ENCODE results near the gene OGA.

Gene OGA

GRCh38 chr10:101778151-101778780 is 40.0 kb downstream of the OGA start:
- Histone ChIP-seq H3K27me3 (ENCODE audit: control insufficient read depth, low read length) (peaks cover 35% of the 10 kb centered on the region), H4K20me1 (ENCODE audit: control insufficient read depth, insufficient read depth, low read depth, low read length) (no peaks in the 10 kb centered on the region)

GRCh38 chr10:101777619-101778145 is 40.6 kb downstream of the OGA start:
- H3K4me1 ChIP-seq (ENCODE audit: control insufficient read depth, low read length) = peaks cover 48% of the 10 kb centered on the region

More at GRCh38 chr10:101778151-101778780, 40.0 kb downstream of the OGA start:
- Histone ChIP-seq H3F3A (ENCODE audit: control insufficient read depth, insufficient read depth) (peaks cover 8% of the 10 kb centered on the region), H3K4me3 (ENCODE audit: low read length) (peak overlapping the region; percentile 75), H3K79me2 (ENCODE audit: control insufficient read depth, low read length) (peaks cover 20% of the 10 kb centered on the region), H3K36me3 (ENCODE audit: control insufficient read depth, low read length) (peaks cover 23% of the 10 kb centered on the region), H3K9me3 (ENCODE audit: control insufficient read depth, insufficient read depth, low read length) (no peaks in the 10 kb centered on the region), H3K4me2 (ENCODE audit: low read length) (peak overlapping the region; percentile 97), H3K4me1 (ENCODE audit: control insufficient read depth, low read length) (peaks cover 48% of the 10 kb centered on the region), H3K9me2 (replicated peaks; ENCODE audit: control insufficient read depth, low read length) (no peaks in the 10 kb centered on the region), H3K27ac (ENCODE audit: low read depth, low read length) (no peak overlapping the region)
- TF ChIP-seq, protein P1, sequence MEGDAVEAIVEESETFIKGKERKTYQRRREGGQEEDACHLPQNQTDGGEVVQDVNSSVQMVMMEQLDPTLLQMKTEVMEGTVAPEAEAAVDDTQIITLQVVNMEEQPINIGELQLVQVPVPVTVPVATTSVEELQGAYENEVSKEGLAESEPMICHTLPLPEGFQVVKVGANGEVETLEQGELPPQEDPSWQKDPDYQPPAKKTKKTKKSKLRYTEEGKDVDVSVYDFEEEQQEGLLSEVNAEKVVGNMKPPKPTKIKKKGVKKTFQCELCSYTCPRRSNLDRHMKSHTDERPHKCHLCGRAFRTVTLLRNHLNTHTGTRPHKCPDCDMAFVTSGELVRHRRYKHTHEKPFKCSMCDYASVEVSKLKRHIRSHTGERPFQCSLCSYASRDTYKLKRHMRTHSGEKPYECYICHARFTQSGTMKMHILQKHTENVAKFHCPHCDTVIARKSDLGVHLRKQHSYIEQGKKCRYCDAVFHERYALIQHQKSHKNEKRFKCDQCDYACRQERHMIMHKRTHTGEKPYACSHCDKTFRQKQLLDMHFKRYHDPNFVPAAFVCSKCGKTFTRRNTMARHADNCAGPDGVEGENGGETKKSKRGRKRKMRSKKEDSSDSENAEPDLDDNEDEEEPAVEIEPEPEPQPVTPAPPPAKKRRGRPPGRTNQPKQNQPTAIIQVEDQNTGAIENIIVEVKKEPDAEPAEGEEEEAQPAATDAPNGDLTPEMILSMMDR (IDR thresholded peaks at IDR 0.05; ENCODE audit: low read depth, low read length, poor library complexity, severe bottlenecking) = no peak
- no peak for TF ChIP-seq EZH2phosphoT487 (IDR thresholded peaks at IDR 0.05; ENCODE audit: borderline replicate concordance, low read length)

DNA sequence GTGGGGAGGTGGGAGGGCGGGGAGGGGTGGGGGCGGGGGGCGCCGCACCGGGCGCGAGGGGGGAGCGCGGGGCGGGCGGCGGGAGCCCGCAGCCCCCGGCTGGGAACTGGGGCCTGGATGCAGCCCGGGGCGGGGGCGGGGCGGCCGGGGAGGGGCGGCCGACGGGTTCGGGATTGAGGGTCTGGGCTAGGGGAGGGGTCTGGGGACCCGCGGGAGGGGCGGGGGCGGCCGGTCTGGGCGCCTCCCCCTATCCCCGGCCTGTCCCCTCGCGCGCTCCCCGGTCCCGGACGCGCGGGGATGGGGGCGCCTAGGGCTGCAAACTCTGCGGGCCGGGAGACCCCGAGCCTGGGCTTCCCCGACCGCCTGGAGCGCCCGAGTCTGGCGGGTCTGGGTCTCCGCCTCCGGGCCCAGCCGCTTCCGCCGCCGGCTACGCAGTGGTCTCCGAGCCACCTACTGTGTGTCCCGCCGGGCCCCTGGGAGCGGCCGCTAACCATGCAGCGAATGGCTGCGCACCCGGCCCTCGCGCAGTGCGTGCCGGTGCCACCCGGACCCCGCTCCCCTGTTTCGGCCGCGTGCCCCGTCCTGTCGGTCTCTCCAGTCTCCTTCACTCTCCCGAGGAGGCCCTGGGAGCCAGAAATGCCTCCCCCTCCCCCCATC is 42.0 kb downstream of the OGA start:
- peaks cover 17% of the 10 kb centered on the region for H3K36me3 ChIP-seq (ENCODE audit: control insufficient read depth, low read length)
- H3K4me3 ChIP-seq (ENCODE audit: low read length) = no peak overlapping the region
- H4K20me1 ChIP-seq (ENCODE audit: control insufficient read depth, insufficient read depth, low read depth, low read length) = no peaks in the 10 kb centered on the region
- no peak overlapping the region for H3K27ac ChIP-seq (ENCODE audit: low read depth, low read length)
- H3K9me3 ChIP-seq (ENCODE audit: control insufficient read depth, insufficient read depth, low read length) = no peaks in the 10 kb centered on the region
- TF ChIP-seq, protein P1 (IDR thresholded peaks at IDR 0.05; ENCODE audit: low read depth, low read length, poor library complexity, severe bottlenecking) = no peak
- TF ChIP-seq EZH2phosphoT487 (IDR thresholded peaks at IDR 0.05; ENCODE audit: borderline replicate concordance, low read length) = no peak
- H3K27me3 ChIP-seq (ENCODE audit: control insufficient read depth, low read length) = peaks cover 49% of the 10 kb centered on the region
- peaks cover 3% of the 10 kb centered on the region; the same call in 1 of the 2 replicates for H3K79me2 ChIP-seq (ENCODE audit: control insufficient read depth, low read length)
- H3K4me1 ChIP-seq (ENCODE audit: control insufficient read depth, low read length) = peaks cover 36% of the 10 kb centered on the region
- H3K9me2 ChIP-seq (replicated peaks; ENCODE audit: control insufficient read depth, low read length) = no peaks in the 10 kb centered on the region
- no peak overlapping the region for H3K4me2 ChIP-seq (ENCODE audit: low read length)
- H3F3A ChIP-seq (ENCODE audit: control insufficient read depth, insufficient read depth) = peaks cover 4% of the 10 kb centered on the region

More at GRCh38 chr10:101777619-101778145, 40.6 kb downstream of the OGA start:
- Histone ChIP-seq H3K9me2 (replicated peaks; ENCODE audit: control insufficient read depth, low read length) (no peaks in the 10 kb centered on the region), H4K20me1 (ENCODE audit: control insufficient read depth, insufficient read depth, low read depth, low read length) (no peaks in the 10 kb centered on the region), H3F3A (ENCODE audit: control insufficient read depth, insufficient read depth) (peaks cover 8% of the 10 kb centered on the region), H3K9me3 (ENCODE audit: control insufficient read depth, insufficient read depth, low read length) (no peaks in the 10 kb centered on the region), H3K27ac (ENCODE audit: low read depth, low read length) (no peak overlapping the region), H3K4me2 (ENCODE audit: low read length) (no peak overlapping the region), H3K4me3 (ENCODE audit: low read length) (no peak overlapping the region), H3K36me3 (ENCODE audit: control insufficient read depth, low read length) (peaks cover 23% of the 10 kb centered on the region), H3K79me2 (ENCODE audit: control insufficient read depth, low read length) (peaks cover 15% of the 10 kb centered on the region), H3K27me3 (ENCODE audit: control insufficient read depth, low read length) (peaks cover 40% of the 10 kb centered on the region)
- TF ChIP-seq EZH2phosphoT487 (IDR thresholded peaks at IDR 0.05; ENCODE audit: borderline replicate concordance, low read length) = no peak
- TF ChIP-seq, protein P1 (IDR thresholded peaks at IDR 0.05; ENCODE audit: low read depth, low read length, poor library complexity, severe bottlenecking) = no peak

Measured in DOHH2 (cell line).